H1 (cell line): ENCODE results near the gene STOML1. TPM values are rescaled to one million over a fixed set of nuclear protein-coding genes. Genes with fewer than 3 reads are reported as not detected.

Source experiments
- BCL11A ChIP-seq, 2 experiments: IDR thresholded peaks; one replicate each; pipeline ENCODE4 v1.6.1; 2011; ENCODE audit warnings: low read depth in 2 of 2, low read length in 2 of 2, mild to moderate bottlenecking in 2 of 2
- CBX5 ChIP-seq: fragments of 300-800, 300-1000 bp; sonication (generic); IDR thresholded peaks from 2 replicates; pipeline ENCODE4 v1.7.1; 2016; ENCODE audit warnings: antibody characterized with exemption, low read length, low read depth
- CHD2 ChIP-seq: IDR thresholded peaks from 2 replicates; pipeline ENCODE4 v1.6.1; 2012; ENCODE audit warnings: low read length, improper control_type of control experiment
- RBBP5 ChIP-seq: IDR thresholded peaks from 2 replicates; pipeline ENCODE4 v1.7.1; 2012; ENCODE audit warnings: low read depth, mild to moderate bottlenecking, inconsistent platforms, low read length, moderate library complexity, borderline replicate concordance
- SP4 ChIP-seq: IDR thresholded peaks from 2 replicates; pipeline ENCODE4 v1.6.1; 2012; ENCODE audit warnings: low read length, inconsistent platforms
- polyA plus RNA-seq, 7 experiments: library from polyadenylated mRNA; depleted of rRNA in 3 of 7; stranded (reverse) in 5 of 7; unstranded in 2 of 7; fragments of >200 nt in 5 of 7; fragments of 200-250 nt in 2 of 7; gene quantifications; 1 replicate in 5 of 7; 2 replicates in 1 of 7; 4 replicates in 1 of 7; pipeline versions ENCODE4 v1.2.1 to v1.2.3, GENCODE V29; 2011 to 2013; ENCODE audit warnings: missing spikeins in 2 of 7, mixed read lengths in 2 of 7
- total RNA-seq: library from RNA; stranded (reverse); fragmentation: NEBNext Ultra II Directional; extraction: Animal tissue kit (Norgen Biotek cat#: 25700); gene quantifications from 2 replicates; pipeline ENCODE4 v1.2.1, GENCODE V29; 2021

STOML1 gene
- total and polyA plus RNA-seq, 2 of the 8 experiments (the other 6 are each of a cell fraction or from before 2014, with no cell fraction given) = 2.6 to 3.2 TPM

GRCh38 chr15:74025436-74025835 is 33.3 kb upstream of the STOML1 start (continued):
- no peak for TF ChIP-seq CBX5
- no peak for TF ChIP-seq RBBP5
- TF ChIP-seq BCL11A (IDR thresholded peaks at IDR 0.05; ENCODE audit: low read depth in 2 of 2, low read length in 2 of 2) = no peak
- TF ChIP-seq CHD2 = no peak
- no peak for TF ChIP-seq SP4
- TF ChIP-seq, all 59 proteins: peak for 0
